ENCODE results near the gene LRRC25.

Gene LRRC25

DNA sequence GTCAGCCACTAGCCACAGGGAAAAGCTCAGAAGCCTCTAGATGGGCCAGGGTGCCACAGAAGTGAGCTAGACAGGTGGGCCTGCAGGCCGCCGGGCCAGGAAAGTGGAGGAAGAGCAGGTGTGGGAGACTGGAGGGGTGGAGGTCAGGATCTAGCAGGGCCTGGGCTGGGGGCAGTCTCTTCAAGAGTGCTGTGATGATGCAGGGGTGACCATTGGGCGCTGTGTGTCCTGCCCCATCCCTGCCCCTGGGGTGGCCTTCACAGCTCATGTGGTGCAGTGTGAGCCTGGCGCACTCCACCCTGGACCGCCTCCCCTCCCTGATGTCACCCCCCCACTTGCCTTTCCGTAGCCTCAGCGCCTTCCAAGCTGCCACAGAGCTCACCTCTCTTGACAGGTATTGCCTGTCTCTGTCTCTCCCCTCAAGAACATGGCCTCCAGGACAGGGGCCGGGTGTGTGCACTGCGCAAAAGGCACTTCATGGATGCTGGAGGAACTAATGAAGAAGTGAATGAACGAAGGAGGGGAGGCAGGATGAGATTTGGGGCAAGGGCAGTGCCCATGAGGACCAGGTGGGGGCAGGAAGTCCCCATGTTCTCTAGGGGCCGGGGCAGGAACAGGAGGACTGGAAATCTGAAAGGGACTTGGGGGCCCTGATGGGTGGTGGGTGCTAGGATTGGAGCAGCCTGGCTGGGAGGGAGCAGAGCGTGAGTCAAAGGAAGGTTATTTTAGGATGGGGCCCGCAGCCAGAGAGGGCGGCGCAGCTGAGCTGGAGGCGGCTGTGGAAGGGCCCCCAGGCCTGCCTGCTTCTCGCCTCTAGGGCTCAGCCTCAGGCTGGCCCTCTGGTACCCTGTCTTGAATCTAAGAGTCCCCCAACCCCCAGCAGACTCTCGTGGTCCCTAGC is 28.3 kb upstream of the LRRC25 start:
- no peak for DNase-seq (ENCODE audit: insufficient read length, low spot score)

DNA sequence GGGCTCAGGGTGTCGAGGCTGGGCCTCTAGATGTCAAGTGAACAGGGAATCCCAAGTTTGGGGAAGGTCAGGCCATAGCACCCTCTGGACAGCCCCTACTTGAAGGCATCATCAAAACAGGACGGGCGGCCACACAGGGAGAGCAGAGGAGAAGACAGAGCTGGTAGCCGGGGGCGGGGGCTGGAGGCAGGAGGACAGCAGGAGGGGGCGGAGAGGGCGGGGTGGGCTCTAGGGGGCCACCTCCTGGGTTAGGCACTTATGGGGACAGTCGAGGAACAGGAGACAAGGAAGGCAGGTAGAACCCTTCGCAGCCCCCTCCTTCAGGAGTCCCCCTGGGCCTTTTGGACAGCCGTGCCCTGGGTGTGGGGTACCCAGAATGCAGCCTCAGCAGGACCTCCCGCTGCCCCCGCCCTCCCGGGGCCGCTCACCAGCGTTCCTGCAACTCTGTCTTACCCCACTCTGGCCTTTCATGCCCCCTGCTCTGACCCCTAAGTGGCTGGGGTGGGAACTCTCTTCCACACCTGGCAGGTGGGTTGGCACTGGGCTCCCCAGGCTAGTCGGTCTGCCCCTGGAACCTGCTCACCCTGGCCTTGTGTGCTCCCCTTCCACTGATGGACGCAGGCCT is 27.6 kb upstream of the LRRC25 start:
- FAIRE-seq = no peak
- no peak for DNase-seq (ENCODE audit: insufficient read length, low spot score)

More for the DNA sequence above, 28.3 kb upstream of the LRRC25 start:
- FAIRE-seq = peak; percentile 75

DNA sequence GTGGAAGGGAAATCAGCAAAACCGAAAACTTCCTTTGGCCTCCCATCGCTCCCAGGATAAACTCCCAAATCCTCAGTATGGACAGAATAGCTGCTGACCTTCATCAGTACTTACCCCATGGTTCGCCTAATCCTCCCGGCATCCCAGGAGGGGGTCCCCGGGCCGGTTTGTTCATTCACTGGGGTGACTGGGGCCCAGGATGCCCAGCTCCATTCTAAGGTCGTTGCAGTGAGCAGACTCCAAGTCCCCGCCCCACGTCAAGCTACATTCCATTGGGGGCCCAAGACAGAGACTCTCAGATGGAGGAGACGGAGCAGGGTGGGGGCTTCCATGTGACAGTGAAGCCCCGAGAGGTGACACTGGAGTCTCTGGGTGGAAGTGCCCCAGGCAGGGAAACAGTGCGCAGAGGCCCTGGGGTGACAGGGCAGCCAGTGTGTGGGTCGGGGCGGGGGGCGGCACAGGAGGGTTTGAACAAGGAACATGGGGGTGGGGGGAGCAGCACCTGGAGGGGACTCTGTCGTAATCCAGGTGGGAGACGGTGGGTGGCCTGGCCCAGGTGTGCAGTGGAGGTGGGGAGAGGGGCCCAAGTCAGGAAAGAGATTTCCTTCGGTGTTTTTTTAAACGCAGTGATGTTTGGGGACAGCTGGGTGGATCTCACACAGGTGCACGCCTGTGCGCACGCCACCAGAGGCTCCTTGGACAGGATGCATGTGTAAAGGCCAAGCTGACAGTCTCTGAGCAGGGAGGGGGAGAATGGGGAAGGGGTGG is 26.9 kb upstream of the LRRC25 start:
- peak; percentile 16 for FAIRE-seq
- DNase-seq (ENCODE audit: insufficient read length, low spot score) = no peak

DNA sequence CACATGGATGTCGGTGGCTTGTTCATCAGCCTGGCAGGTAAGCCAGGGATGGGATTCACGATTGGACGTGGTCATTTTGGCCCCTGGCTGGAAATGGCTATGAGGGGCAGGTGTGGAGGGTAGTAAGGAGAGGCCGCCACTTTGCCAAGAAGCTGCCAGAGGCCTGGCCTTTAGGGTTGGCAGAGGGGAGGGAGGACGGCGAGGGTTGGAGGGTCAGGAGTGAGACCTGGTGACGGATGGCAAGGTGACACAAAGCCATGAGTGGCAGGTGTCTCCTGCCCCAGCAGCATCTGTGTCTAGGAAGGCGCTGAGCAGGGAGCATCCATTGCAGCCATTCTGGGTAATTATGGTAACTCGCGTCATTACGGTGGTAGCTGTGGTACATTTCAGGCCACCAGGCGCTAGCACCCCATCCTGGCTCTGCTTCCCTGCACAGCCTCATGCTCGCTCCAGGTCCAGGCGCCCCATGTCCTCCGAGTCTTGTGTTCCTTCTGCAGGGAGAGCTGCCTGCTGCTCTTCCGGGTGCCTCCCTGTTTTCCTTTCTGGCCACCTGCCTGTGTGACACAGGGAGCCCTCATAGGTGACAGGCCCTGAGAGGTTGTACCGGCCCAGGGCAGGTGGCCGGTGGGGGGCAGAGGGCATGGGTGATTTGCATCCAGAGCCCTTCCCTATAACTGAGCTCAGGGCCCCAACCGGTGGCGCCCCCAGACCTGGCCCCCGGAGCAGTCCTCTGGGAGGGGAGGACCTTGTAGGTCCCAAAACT is 26.0 kb upstream of the LRRC25 start:
- DNase-seq (ENCODE audit: insufficient read length, low spot score) (no peak), FAIRE-seq (no peak)

DNA sequence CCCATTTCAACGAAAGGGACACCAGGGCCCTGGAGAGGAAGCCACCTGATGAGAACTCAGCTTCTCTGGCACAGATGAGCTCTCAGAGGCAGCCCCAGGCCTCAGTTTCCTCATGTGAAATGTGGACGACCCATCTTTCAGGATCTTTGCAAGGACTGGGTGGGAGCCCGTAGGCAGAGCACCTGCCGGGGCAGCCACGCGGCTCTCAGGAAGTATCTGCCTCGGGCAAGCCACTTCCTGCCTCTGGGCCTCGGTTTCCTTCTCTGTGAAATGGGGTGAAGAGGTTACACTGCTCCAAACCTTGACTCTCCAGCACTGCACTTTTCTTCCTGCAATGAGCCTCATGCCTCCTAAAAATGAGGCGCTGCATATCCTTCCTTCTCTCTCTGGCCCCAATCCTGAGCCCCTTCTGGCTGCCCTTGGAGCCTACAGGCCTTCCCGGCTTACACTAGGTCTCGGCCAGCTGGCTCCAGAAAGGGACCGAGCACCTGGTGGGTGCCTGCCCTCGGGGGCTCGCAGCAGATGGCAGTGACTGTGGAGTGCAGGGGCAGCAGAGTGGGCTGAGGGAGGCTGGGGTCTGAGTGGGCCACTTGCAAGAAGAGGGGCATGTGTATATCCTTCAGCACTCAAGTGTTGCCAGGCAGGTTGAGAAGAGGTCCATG is 25.2 kb upstream of the LRRC25 start:
- FAIRE-seq = no peak
- DNase-seq (ENCODE audit: insufficient read length, low spot score) = no peak

DNA sequence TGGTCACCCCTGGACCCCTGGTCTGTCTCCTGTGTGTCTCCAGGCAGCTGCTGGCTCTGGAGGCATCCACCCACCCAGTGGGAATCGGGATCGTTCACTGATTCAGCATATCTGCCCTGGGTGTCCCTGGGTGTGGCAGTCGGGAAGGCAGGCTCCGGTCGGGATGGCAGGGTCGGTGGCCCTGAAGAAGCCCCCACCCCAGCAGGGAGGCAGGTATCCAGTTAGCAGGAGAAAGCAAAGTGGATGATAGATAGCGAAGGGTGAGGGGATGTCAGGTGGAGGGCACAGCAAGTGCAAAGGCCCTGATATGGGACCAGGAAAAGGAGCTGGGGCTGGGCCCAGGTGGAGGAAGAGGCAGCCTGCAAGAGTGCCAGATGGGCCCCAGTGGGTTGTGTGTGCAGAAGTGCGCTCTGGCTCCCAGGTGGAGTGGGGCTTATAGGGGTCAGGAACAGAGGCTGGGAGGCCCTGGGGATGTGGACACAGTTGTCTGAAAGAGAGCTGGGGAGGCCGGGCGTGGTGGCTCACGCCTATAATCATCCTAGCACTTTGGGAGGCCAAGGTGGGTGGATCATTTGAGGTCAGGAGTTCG is 24.0 kb upstream of the LRRC25 start:
- DNase-seq (ENCODE audit: insufficient read length, low spot score) (no peak), FAIRE-seq (no peak)

DNA sequence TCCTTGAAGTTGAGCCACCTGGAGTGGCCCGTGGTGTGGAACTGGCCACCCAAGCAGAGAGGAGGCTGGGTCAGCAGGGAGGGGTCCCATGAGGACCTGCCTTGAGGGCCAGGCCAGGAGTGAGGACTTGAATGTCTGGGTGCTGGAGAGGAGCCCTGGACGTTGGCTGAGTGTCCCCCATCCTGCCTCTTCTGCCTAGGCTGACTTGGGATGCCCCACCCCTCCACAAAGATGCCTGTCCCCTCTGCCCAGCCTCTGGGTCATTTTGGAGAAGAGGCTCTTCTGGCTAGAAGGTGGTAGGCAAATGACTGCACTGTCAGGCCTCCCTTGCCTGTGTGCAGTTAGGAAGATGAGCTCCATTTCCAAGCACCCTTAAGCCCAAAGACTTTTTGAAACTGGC is 23.5 kb upstream of the LRRC25 start:
- FAIRE-seq (no peak), DNase-seq (ENCODE audit: insufficient read length, low spot score) (no peak)

DNA sequence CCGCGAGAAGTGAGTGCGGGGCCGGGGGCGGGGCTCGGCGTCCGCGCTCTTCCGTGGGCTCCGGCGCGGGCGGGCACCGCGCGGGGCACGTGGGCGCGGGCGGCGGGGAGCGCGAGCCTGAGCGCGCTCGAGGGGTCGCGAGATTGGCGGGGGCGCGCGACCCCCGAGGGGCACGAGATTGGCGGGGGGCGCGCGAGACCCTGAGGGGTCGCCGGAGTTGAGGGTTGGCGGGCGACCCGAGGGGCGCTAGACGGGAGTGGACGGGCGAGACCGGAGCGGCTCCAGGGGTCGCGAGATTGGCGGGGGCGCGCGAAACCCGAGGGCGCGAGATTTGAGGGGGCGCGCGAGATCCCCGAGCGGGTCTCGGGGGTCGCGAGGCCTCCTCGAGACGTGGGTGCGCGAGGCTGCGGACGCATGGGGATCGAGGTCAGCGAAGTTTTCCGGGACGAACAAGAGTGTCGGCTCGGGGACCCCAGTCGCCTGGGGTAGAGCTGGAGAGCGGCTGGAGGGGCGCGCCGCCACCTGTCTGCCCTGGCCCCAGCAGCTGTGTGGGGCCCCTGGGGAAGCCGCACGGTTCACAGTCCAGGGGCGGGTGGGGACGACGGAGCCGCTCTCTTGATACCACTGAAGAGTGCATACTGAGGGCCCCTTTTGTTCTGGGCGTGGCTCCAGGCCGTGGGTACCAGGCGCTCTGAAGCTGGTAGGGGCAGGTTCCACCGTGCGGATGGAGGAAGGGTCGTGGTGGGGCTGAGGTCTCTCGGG is 22.5 kb upstream of the LRRC25 start:
- FAIRE-seq = no peak
- no peak for DNase-seq (ENCODE audit: insufficient read length, low spot score)

DNA sequence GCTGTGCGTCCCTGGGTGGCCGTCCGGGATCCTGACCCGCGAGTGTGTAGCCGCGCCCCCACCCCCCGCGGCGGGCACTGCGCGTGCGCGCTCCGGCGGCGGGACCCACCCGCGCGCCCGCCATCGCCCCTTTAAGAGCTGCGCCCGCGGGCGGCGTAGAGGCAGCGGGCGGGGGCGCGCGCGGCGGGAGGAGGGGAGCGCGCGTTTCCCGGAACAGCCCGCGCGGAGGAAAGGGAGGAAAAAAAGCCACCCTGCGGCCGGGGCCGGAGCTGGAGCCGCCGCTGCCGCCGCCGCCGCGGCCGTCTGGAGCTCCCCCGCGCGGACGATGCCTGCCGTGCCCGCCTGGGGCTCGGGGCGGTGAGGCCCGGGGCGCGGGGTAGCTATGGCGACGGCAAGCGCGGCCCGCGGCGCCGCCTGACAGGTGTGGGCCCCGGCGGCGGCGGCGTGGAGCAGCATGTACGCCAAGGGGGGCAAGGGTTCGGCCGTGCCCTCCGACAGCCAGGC is 21.8 kb upstream of the LRRC25 start, which contains the start of gene SSBP4:
Gene SSBP4, plus strand, starts transcription at position 204 of the 504 bp plus-strand sequence. Its CDS starts 251 bp downstream, at position 455.
- FAIRE-seq (peak; percentile 89), DNase-seq (ENCODE audit: insufficient read length, low spot score) (peak; percentile 80)

DNA sequence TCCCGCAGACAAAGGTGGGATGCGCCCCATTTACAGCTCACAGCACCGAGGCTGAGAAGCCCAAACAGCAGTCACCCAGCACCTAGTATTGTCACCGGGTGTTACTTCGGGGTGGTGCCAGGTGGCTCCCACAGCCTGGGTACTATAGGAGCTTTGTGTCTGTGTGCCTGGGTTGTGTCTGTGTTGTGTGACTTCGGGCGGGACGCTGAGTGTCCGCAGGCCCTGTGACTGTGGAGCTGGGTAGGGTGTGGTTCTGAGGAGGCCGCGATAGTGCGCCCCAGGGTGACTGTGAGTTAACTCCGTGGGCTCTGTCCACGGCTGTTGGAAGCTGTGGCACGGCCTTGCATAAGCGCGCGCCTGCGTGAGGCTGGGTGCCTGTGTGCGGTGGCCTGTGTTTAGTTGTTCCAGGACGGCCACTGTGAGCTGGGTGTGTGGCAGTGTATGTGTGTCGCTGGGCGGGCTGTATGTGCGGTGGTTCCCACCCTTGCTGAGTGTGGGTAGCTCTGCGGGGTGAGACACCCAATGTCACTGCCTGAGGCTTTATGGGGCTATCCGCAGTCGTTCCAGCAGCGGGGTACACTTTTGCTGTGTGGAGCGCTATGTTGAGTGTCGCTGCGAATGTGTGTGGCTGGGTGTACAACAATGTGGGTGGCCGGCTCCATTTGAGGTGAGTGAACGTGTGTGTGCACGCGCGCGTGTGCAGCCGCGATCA is 21.2 kb upstream of the LRRC25 start:
- FAIRE-seq = peak; percentile 33
- DNase-seq (ENCODE audit: insufficient read length, low spot score) = no peak

DNA sequence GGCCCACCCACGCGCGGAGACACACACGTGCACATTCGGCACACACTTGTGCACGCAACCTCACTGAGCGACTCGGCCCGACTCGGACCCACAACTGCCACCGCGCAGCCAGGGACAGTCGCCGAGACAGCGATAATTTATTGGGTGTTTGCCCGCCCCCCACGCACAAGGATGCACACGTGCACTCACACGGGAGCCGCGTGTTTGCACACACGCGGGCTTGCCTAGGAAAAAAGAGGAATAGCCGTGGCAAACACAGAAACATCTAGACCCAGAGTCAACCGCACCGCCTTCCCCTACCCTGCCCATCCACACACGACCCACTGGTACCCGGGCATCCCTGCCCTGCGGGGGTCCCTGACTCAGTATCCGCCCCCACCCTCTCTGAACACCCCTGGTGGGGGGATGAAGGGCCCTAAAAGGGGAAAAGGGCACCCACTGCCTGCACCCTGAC is 20.6 kb upstream of the LRRC25 start:
- FAIRE-seq (peak; percentile 9), DNase-seq (ENCODE audit: insufficient read length, low spot score) (no peak)

DNA sequence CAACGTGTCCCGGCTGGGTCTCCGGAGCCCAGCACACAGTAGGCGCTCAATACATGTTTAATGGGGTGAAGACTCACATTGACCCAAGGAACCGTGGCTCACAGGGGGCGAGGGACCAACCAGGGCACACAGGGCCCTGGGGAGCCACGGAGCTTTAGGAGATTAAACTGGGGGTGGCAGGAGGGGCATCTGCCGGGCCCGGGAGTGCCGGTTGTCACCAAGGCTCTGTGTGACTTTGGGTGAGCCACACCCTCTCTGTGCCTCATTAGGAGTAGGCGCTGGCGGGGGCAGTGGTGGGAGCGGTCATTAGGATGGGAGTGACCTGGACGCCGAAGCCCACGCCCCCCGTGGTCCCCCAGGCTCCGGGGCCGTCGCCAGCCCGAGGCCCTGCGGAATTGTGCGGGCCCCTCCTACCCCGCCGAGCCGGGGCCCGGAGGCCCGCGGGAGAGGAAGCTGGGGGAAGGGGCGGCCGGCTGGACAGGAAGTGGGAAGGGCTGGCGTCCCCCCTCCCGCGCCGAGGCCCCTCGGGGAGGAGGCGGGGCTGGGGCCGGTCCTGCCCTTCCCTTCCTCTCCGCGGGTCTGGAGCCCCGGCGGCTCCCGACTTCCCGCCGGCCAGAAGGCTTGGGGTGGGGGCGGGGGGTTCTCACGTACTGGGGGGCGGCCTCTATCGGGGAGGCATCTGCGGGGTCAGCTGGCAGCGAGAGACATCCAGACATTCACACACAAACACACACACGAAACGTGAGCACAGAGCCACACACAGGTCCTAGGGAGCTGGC is 20.0 kb upstream of the LRRC25 start:
- DNase-seq (ENCODE audit: insufficient read length, low spot score) = peak; percentile 85
- peak; percentile 72 for FAIRE-seq

DNA sequence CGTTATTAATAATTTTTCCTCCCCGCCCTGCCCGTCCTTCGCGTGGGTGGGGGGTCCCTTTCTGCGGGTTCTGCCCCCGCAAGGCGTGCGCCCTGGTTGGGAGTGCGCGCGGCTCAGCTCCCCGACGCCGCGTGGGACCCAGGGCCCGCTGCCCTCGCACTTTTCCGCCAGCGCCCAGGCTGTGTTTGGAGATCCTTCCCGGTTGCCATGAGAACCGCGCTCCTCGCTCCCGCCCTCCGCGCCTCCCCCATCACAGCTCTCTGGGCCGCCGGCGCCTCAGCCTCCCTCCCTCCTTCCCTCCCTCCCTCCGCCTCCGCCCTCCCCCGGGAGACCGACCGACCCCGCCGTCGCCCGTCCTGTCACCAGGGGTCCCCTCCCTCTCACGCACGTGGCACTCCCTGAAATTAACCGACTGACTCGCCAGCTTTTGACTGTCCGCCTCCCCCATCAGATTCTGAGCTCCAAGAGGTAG is 19.4 kb upstream of the LRRC25 start:
- DNase-seq (ENCODE audit: insufficient read length, low spot score) = peak; percentile 76
- peak; percentile 86 for FAIRE-seq

DNA sequence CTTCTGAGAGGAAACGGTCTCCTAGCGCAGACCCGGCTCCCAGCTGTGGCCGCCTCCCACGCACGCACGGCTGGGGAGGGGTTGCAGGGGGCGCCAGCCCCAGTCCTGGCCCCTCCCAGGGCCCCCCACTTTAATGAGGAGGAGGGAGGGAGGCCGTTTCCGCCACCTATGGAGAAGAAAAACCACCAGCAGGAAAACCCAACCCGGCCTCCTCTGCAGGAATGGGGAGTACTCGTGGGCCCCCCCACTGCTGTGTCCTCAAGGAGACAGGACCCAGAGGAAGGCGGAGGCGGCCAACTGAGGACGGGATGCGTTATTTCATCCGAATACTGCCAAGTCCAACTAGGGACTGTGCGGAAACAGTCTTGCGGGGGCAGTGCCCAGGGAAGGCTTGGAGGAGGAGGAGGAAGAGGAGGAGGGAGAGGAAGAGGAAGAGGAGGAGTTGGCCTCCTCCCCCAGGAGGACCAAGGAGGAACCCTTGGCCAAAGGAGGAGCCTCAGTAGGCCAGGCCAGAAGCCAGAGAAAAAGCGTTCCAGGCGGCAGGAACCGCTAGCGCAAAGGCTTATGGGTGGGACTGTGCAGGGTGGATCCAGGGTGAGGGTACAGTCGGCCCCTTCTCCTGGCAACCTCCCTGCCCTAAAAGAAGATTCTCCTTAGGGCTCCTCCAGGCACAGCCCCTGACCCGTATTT is 17.9 kb upstream of the LRRC25 start:
- DNase-seq (ENCODE audit: insufficient read length, low spot score) (no peak), FAIRE-seq (no peak)

DNA sequence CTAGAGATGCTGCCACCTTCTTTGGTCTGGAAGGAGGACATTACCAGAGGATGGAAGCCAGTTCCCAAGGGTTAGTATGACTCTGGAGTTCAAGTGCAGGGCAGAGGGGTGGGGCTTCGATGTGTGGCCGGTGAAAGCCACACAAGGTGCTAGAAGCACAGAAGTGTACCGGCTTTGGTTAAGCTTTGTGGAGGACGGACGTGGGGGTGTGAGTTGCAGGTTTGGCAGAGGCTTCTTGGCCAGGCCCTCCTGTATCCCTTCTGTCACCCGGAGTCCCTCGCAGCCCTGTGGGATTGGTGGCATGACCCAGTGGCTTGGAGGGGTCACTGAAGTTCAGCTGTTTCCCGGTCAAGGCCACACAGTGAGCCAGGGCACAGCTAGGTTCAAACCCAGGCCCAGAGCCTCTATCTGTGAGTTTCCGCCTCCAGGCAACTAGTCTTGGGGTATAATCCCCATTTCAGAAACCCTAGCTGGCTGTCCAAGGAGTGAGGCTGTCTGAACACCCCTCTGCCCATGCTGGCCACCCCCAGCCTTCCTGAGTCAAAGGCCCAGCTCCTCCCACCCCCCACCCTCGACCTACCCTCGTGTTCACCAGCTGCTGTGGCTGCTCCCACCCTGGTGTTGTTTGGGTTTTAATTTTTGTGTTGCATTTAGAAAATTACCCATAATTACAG is 17.2 kb upstream of the LRRC25 start:
- DNase-seq (ENCODE audit: insufficient read length, low spot score) (no peak), FAIRE-seq (no peak)
